ENCODE measurements around the gene CACFD1.

CACFD1 gene

GRCh38 chr9:133425049-133425632 lies 34.6 kb upstream of the CACFD1 start:
- TF ChIP-seq TSHZ1 (tag by site-specific recombination; IDR thresholded peaks at IDR 0.05; ENCODE audit: borderline replicate concordance) = no peak
- no peak for TF ChIP-seq ZNF645 (tag by site-specific recombination; IDR thresholded peaks at IDR 0.05)
- TF ChIP-seq ZNF561 (tag by site-specific recombination; IDR thresholded peaks at IDR 0.05; ENCODE audit: borderline replicate concordance) = no peak
- TF ChIP-seq ZNF23 (tag by site-specific recombination; IDR thresholded peaks at IDR 0.05; ENCODE audit: borderline replicate concordance) = no peak
- TF ChIP-seq ZSCAN5A (tag by site-specific recombination; IDR thresholded peaks at IDR 0.05) = no peak
- TF ChIP-seq SCRT1 (tag by site-specific recombination; IDR thresholded peaks at IDR 0.05; ENCODE audit: borderline replicate concordance) = no peak
- no peak for TF ChIP-seq ZSCAN30 (tag by site-specific recombination; IDR thresholded peaks at IDR 0.05)
- TF ChIP-seq ZNF521 (tag by site-specific recombination; IDR thresholded peaks at IDR 0.05) = no peak
- CTCF ChIA-PET = interaction anchor here (0.6 to 0.8 kb wide), 2 partner anchors 13 to 90 kb away, joined by 3 read pairs; no protein-coding TSS in a partner anchor
- Histone ChIP-seq H3K4me1 (ENCODE audit: control insufficient read depth, insufficient read depth, low read length) (0 out of 2 replicates have a peak, but pooled peaks cover 3% of the 10 kb centered on the region), H3K4me3 (ENCODE audit: low read depth, low read length) (no peak overlapping the region), H3K36me3 (ENCODE audit: control insufficient read depth in 2 of 2, insufficient read depth in 1 of 2, low read length in 2 of 2) (peaks cover 0 to 16% of the 10 kb centered on the region in 2 experiments; a peak in 1 of 3 replicates), H3K27ac (ENCODE audit: extremely low read depth, low read depth, low read length) (no peak overlapping the region), H3K9me3 (ENCODE audit: control insufficient read depth, insufficient read depth, low read depth, low read length) (no peaks in the 10 kb centered on the region)
- POLR2A ChIA-PET = interaction anchor here (1.7 kb wide), 1 partner anchor 34 kb away, joined by 5 read pairs; the partner anchor contains the start of gene CACFD1

GRCh38 chr9:133426011-133426410 lies 33.8 kb upstream of the CACFD1 start:
- peaks cover 0 to 16% of the 10 kb centered on the region in 2 experiments; a peak in 1 of 3 replicates for H3K36me3 ChIP-seq (ENCODE audit: control insufficient read depth in 2 of 2, insufficient read depth in 1 of 2, low read length in 2 of 2)
- POLR2A ChIA-PET = no interaction called here
- H3K9me3 ChIP-seq (ENCODE audit: control insufficient read depth, insufficient read depth, low read depth, low read length) = no peaks in the 10 kb centered on the region
- H3K4me1 ChIP-seq (ENCODE audit: control insufficient read depth, insufficient read depth, low read length) = 0 out of 2 replicates have a peak, but pooled peaks cover 3% of the 10 kb centered on the region
- CTCF ChIA-PET = interaction anchor here (0.8 kb wide), 1 partner anchor 91 kb away, joined by 3 read pairs; no protein-coding TSS in a partner anchor
- no peak overlapping the region for H3K27ac ChIP-seq (ENCODE audit: extremely low read depth, low read depth, low read length)
- no peak overlapping the region for H3K4me3 ChIP-seq (ENCODE audit: low read depth, low read length)
- TF ChIP-seq ZBTB26 (tag by site-specific recombination; optimal IDR thresholded peaks at IDR 0.05) = no peak
- TF ChIP-seq ZNF366 (tag by site-specific recombination; conservative IDR thresholded peaks at IDR 0.05) = no peak
- no peak for TF ChIP-seq MEIS1 (CRISPR knock-in tag; IDR thresholded peaks at IDR 0.05; ENCODE audit: borderline replicate concordance)
- no peak for TF ChIP-seq MZF1 (tag by site-specific recombination; IDR thresholded peaks at IDR 0.05; ENCODE audit: borderline replicate concordance)
- no peak for TF ChIP-seq ZNF558 (tag by site-specific recombination; IDR thresholded peaks at IDR 0.05)
- TF ChIP-seq ZNF404 (tag by site-specific recombination; IDR thresholded peaks at IDR 0.05) = no peak
- no peak for TF ChIP-seq PRDM6 (tag by site-specific recombination; IDR thresholded peaks at IDR 0.05)
- TF ChIP-seq ZNF600 (tag by site-specific recombination; IDR thresholded peaks at IDR 0.05) = no peak
- TF ChIP-seq EGR2 (tag by site-specific recombination; IDR thresholded peaks at IDR 0.05; ENCODE audit: low read depth) = no peak
- TF ChIP-seq ZNF148 (tag by site-specific recombination; IDR thresholded peaks at IDR 0.05; ENCODE audit: borderline replicate concordance) = no peak
- TF ChIP-seq ZNF18 (tag by site-specific recombination; IDR thresholded peaks at IDR 0.05) = no peak
